GDM1 (cell line): ENCODE data around the gene RGS3.

Experiments used
- DNase-seq: peaks from one replicate; lab custom pipeline; 2025; lab: John Stamatoyannopoulos, UW

The RGS3 gene

GRCh38 chr9:113465599-113466140, 2.1 kb downstream of the RGS3 start:
- DNase-seq, result no peak

- no peak for DNase-seq
These were observed 3.7 kb downstream of the RGS3 start for GRCh38 chr9:113467183-113467582.

- no peak for DNase-seq
These were observed 5.4 kb downstream of the RGS3 start for GRCh38 chr9:113468716-113469448.

- no peak for DNase-seq
These were observed 7.6 kb downstream of the RGS3 start for GRCh38 chr9:113471143-113471542.

GRCh38 chr9:113471566-113471965, 8.0 kb downstream of the RGS3 start:
- no peak for DNase-seq

DNA sequence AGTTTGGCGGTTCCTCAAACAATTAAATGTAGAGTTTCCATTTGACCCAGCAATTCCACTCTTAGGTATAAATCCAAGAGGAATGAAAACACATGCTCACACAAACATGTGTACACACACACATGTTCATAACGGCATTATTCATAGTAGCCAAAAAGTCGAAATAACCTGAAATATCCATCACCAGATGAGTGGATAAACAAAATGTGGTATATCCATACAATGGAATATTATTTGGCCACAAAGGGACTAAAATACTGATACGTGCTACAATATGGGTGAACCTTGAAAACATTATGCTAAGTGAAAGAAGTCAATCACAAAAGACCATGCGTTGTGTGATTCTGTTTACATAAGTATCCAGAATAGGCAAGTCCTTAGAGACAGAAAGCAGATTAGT, 8.7 kb downstream of the RGS3 start:
- no peak for DNase-seq

- DNase-seq, result no peak
These were observed 11.0 kb downstream of the RGS3 start for GRCh38 chr9:113474360-113475028.

GRCh38 chr9:113475031-113475430, 11.5 kb downstream of the RGS3 start:
- no peak for DNase-seq

- DNase-seq, result no peak
These were observed 12.5 kb downstream of the RGS3 start for GRCh38 chr9:113475992-113476391.

GRCh38 chr9:113476511-113476916, 13.0 kb downstream of the RGS3 start:
- no peak for DNase-seq

GRCh38 chr9:113477058-113477457, 13.5 kb downstream of the RGS3 start:
- DNase-seq, result no peak

GRCh38 chr9:113477661-113478060, 14.1 kb downstream of the RGS3 start:
- DNase-seq, result no peak

DNA sequence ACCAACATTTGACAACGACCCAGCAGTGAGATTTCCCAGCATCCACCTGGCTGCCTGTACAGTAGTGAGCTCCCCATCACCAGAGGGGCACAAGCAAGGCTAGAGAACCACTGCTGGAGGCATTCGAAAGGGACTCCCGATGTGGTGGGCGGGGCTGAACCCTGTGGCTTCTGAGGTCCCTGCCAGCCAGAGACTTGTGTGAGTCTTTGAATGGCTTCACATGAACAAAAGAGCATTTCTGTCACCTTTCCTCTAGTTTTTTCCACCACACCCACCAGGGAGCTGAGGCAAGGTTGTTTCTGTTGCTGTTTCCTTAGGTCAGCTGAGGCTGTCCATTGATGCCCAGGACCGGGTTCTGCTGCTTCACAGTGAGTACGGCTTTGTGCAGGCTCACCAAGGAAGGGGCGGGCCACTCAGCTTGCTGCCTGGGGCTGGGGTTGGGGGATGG, 15.7 kb downstream of the RGS3 start:
- no peak for DNase-seq

DNA sequence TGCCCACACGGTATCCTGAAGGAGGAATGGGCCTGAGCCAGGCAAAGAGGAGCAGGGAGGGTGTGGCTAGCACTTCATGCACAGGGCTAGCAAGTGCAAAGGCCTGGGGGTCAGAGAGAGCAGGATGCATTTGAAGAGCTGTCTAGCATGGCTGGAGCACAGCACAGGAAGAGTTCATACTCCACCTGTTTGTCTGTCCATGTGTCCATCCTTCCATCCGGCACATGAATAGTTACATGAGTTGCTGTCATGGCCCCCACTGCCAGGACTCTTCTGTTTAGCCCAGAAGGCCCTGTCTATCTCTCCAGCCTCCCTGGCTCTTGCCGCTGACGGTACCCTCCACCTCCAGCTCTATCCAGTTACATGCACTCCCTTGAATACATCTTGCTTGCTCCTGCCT, 17.1 kb downstream of the RGS3 start:
- DNase-seq, result no peak

DNA sequence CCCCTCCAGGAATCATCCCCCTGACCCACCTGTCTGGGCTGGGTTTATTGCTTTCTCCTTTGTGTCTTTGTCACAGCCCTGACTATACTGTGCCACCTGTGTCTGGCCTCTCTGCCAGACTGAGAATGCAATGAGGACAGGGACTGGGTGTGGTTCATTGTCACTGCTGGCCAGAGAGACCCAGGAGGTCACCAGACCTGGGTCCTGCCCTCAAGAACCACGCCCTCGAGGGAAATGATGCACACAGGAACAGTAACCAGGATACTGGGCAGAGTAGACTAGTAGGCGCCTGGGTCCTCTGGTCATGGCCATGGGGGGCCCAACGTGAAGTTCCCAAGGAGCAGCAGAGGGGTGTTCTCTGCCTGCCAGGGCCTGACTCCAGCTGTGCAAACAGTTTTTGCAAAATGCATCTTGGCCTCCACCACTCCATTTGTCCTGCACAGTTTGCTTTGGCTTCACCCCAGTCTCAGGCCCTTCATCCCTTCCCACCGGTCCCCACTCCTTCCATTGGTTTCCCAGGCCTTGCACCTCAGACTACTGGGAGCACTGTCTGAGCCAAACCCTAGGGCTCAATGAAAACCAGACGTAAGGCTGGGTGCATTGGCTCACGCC, 17.8 kb downstream of the RGS3 start:
- no peak for DNase-seq

- no peak for DNase-seq
These were observed 18.8 kb downstream of the RGS3 start for GRCh38 chr9:113482341-113482740.

DNA sequence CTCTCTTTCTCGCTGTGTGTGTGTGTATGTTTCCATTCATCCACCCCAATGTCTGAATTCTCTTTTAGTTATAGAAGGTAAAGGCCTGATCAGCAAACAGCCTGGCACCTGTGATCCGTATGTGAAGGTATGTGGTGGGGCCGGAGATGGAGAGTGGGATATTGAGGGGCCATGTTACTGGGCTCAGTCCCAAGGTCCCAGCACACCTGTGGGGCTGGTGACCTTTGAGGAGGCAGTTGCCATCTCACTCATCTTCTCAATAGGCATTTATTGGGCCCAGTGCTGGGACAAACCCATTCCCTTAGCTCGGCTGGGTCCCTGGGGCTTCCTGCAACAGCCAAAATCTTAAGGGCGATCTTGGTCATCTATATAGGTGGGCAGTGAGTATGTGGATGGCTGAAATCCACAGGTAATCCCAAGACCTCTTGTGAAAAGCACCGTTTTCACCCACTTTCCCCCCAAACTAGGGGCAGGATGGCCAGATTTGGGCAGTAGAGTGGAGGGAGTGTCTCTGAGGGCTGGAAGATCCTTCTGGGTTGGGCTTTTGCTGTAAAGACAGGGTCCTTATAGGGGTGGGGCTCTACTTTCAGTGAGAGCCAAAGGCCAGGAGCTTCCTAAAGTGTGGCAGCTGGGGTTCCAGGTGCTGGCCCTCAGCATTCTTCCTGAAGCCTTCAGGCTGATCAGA, 19.6 kb downstream of the RGS3 start:
- DNase-seq, result no peak

DNA sequence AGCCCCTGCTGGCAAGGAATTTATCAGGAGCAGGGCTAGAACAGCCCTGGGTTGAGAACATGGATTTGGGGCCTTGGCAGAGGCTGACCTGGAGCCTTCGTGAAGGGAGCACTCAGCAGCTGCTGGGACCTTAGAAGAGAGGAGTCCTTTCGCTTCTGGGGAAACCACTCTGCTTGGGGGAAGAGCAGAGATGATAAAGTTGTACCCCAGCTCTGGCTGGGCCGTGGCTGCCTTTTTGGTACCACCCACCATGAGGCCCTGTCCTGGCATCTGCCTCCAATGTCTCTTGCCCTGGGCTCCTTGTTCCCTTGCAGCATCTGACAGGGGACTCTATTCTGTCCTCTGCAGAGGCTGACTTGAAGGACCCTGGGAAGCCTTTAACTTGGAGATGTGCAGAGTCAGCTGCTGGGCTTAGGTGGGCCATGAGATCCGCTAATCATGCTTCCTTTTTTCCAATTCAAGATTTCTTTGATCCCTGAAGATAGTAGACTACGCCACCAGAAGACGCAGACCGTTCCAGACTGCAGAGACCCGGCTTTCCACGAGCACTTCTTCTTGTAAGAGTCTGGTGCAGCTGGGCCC, 20.2 kb downstream of the RGS3 start:
- DNase-seq, result no peak

DNA sequence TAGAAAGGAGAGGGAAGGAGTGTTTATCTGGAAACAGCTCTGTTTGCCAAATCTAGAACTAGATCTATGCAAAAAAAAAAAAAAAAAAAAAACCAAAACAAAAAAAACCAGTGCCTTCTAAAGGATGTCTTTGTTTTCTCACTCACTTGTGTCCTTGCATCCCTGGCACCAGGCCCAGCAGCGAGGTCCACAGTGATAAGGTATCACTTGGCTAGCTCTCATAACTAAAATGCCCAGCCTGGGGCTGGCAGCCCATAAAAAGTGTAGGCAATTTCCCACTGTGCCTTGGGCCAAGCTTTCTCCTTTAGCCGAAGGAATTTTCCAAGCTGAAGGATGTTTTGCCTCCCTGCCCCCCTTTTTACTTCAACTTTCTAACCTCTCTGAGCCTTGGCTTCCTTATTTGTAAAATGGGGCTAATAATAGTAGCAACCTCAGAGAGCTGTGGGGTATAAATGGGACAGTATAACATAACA, 20.8 kb downstream of the RGS3 start:
- DNase-seq, result no peak

DNA sequence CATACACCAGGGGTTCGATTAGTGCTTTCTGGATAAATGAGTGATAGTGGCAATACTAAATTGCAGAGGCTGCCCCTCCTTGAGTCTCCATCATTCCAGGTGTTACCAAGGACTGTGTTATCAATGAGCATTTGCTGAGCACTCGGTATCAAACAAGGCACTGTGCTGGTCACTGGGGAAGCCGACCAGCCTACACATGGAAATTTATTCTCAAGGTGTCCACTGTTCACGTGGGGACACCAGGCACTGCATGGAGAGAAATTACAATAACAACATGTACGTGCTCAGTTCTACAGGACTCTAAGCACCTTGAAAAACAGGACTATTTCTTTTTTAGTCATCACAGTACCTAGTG, 22.2 kb downstream of the RGS3 start:
- no peak for DNase-seq

DNA sequence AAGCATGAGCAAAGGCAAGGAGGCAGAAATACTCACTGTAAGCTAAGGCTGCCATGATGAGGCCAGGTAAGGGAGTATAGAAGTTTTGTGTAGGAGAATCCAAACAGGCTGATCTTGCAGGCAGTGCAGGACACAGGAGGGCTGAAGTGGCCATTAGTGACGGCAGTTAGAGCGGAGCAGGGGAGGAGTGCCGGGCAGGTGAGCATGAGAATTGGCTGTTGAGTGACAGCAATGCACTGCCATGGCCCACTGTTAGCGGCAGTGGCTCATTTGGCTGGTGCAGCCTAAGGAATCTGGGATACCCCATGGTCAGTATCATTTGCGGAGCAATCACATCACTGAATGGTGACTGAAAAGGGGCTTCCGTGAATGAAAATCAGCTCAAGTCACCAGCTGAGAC, 22.8 kb downstream of the RGS3 start:
- DNase-seq, result no peak

DNA sequence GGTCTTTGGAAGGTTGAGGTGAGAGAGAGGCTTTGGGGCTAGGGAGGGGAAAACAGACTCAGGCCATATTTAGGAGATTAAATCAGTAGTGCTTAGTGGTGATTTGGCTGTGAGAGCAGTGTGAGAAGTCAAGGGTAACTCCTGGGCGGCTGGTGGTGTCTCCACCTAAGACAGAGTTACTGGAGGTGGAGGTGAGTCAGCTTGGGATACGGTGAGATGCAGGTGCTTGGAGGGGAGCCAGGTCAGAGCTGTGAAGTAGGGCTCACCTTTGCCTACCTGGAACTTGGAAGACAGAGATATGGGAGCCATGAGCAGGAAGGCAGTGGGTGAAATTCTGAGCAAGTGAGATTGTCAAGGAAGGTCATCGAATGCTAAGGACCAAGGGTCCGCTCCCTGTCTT, 24.5 kb downstream of the RGS3 start:
- DNase-seq, result no peak
